Fibroblast of lung (primary cell): ENCODE measurements around the gene INPP4A. TPM values are rescaled to one million over a fixed set of nuclear protein-coding genes. Genes with fewer than 3 reads are reported as not detected.

Source experiments
- DNase-seq, 2 donors: peaks; one replicate each; pipeline versions ENCODE4 v3.0.0 to v3.0.0-alpha.2; 2010; ENCODE audit warnings: low read depth in 2 of 2
- H2AFZ ChIP-seq: 2 replicates; pipeline ENCODE4 v1.5.1; 2012; ENCODE audit warnings: low read length, control low read depth, inconsistent platforms
- H3K27ac ChIP-seq: 2 replicates; pipeline ENCODE4 v1.5.1; 2011; ENCODE audit warnings: low read length, control low read depth; ENCODE audit not compliant: insufficient read depth
- H3K27me3 ChIP-seq: 2 replicates; pipeline ENCODE4 v1.5.1; 2011; ENCODE audit warnings: mild to moderate bottlenecking, low read length; ENCODE audit not compliant: control insufficient read depth, insufficient read depth
- H3K36me3 ChIP-seq: 2 replicates; pipeline ENCODE4 v1.5.1; 2011; ENCODE audit warnings: low read length; ENCODE audit not compliant: control insufficient read depth, insufficient read depth
- H3K4me1 ChIP-seq: 2 replicates; pipeline ENCODE4 v1.5.1; 2011; ENCODE audit warnings: low read length; ENCODE audit not compliant: control insufficient read depth, insufficient read depth; ENCODE audit errors: extremely low read depth
- H3K4me2 ChIP-seq: 2 replicates; pipeline ENCODE4 v1.5.1; 2011; ENCODE audit warnings: low read length, control low read depth; ENCODE audit not compliant: insufficient read depth; ENCODE audit errors: extremely low read depth
- H3K4me3 ChIP-seq, 4 experiments: fragments of 200-600 bp in 1 of 4; sonication (generic) in 1 of 4; replicated peaks in 1 of 4; 2 replicates each; pipeline ENCODE4 v1.5.1; 2011 to 2016; ENCODE audit warnings: low read length in 4 of 4, low read depth in 3 of 4, mild to moderate bottlenecking in 3 of 4, control low read depth in 2 of 4, inconsistent platforms in 1 of 4, mixed read lengths in 1 of 4; ENCODE audit not compliant: insufficient read depth in 1 of 4; ENCODE audit errors: control extremely low read depth in 1 of 4
- H3K79me2 ChIP-seq: 2 replicates; pipeline ENCODE4 v1.5.1; 2012; ENCODE audit warnings: mild to moderate bottlenecking, low read length, inconsistent platforms; ENCODE audit not compliant: control insufficient read depth, insufficient read depth
- H3K9ac ChIP-seq: 2 replicates; pipeline ENCODE4 v1.5.1; 2011; ENCODE audit warnings: mild to moderate bottlenecking, low read length, control low read depth; ENCODE audit not compliant: insufficient read depth
- H3K9me3 ChIP-seq: 2 replicates; pipeline ENCODE4 v1.5.1; 2012; ENCODE audit warnings: low read depth, low read length; ENCODE audit not compliant: control insufficient read depth, insufficient read depth
- H4K20me1 ChIP-seq: 2 replicates; pipeline ENCODE4 v1.5.1; 2011; ENCODE audit warnings: low read length; ENCODE audit not compliant: control insufficient read depth, insufficient read depth; ENCODE audit errors: extremely low read depth
- EZH2 ChIP-seq: IDR thresholded peaks from 2 replicates; pipeline ENCODE4 v1.5.1; 2012; ENCODE audit warnings: low read length, control low read depth, mild to moderate bottlenecking; ENCODE audit errors: missing control alignments
- polyA plus RNA-seq, 2 donors: library from polyadenylated mRNA; depleted of rRNA in 1 of 2; stranded (reverse) in 1 of 2; unstranded in 1 of 2; fragments of >200 nt; gene quantifications; 2 replicates each; pipeline ENCODE4 v1.2.1, GENCODE V29; 2011 to 2012; ENCODE audit warnings: missing spikeins in 1 of 2
- total RNA-seq: library from RNA; depleted of rRNA; stranded (reverse); fragments of >200 nt; gene quantifications from 2 replicates; pipeline ENCODE4 v1.2.1, GENCODE V29; 2014
- TF ChIP-seq, protein P1 (sequence below), 2 donors: IDR thresholded peaks in 1 of 2; conservative IDR thresholded peaks in 1 of 2; 1 replicate in 1 of 2; 2 replicates in 1 of 2; pipeline ENCODE4 v1.5.1; 2011 to 2012; ENCODE audit warnings: low read length in 2 of 2, control low read depth in 1 of 2, inconsistent platforms in 1 of 2, low read depth in 1 of 2, mild to moderate bottlenecking in 1 of 2

The INPP4A gene
- total and polyA plus RNA-seq, 2 donors (not counting 1 experiment from before 2014, with no cell fraction given): 10.2 to 26.1 TPM

- Histone ChIP-seq H3K4me1 (no peaks in the 10 kb centered on the region), H3K79me2 (no peaks in the 10 kb centered on the region), H3K27ac (no peak overlapping the region), H3K4me3 (no peak overlapping the region), H3K9ac (no peak overlapping the region), H3K36me3 (peaks cover 2% of the 10 kb centered on the region), H4K20me1 (no peaks in the 10 kb centered on the region), H3K4me2 (no peak overlapping the region), H3K9me3 (no peaks in the 10 kb centered on the region), H2AFZ (no peak overlapping the region), H3K27me3 (no peaks in the 10 kb centered on the region)
- no peak for TF ChIP-seq EZH2
- TF ChIP-seq, protein P1, sequence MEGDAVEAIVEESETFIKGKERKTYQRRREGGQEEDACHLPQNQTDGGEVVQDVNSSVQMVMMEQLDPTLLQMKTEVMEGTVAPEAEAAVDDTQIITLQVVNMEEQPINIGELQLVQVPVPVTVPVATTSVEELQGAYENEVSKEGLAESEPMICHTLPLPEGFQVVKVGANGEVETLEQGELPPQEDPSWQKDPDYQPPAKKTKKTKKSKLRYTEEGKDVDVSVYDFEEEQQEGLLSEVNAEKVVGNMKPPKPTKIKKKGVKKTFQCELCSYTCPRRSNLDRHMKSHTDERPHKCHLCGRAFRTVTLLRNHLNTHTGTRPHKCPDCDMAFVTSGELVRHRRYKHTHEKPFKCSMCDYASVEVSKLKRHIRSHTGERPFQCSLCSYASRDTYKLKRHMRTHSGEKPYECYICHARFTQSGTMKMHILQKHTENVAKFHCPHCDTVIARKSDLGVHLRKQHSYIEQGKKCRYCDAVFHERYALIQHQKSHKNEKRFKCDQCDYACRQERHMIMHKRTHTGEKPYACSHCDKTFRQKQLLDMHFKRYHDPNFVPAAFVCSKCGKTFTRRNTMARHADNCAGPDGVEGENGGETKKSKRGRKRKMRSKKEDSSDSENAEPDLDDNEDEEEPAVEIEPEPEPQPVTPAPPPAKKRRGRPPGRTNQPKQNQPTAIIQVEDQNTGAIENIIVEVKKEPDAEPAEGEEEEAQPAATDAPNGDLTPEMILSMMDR (conservative IDR thresholded peaks at IDR 0.05 in 1 of 2, IDR thresholded peaks at IDR 0.05 in 1 of 2; ENCODE audit: low read depth in 1 of 2, low read length in 2 of 2): no peak
- DNase-seq: no peak
These were observed 52.3 kb downstream of the INPP4A start for GRCh38 chr2:98496750-98497493.

DNA sequence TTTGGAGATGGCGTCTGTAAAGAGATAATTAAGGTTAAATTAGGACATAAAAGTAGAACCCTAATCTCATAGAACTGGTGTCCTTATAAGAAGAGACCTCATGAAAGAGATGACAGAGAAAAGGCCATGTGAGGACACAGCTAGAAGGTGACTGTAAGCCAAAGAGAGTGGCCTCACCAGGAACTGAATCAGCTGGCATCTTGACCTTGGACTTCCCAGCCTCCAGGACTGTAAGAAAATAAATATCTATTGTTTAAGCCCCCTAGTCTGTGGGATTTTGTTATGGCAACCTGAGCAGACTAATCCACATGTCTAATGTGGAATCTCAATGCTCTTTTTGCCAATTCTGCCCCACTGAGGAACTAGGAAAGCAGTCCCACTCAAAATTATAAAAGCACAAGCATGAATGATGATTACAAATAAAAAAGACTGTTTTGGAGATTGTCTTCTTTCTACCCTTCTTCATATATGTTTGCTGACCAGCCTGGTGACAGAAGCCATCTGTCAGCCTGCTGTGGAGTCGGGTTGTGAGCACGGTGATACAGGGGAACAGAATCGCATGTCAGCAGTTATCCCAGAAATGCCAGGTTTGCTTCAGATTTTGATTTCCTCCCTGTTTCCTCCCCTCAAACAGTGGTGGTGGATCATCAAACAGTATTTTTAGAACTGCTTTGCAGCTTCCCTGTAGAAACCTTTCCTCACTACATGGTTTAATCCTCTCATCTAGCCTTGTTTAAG lies 54.2 kb downstream of the INPP4A start:
- H3K27ac ChIP-seq: no peak overlapping the region
- no peak for DNase-seq
- H3K27me3 ChIP-seq: no peaks in the 10 kb centered on the region
- H3K4me2 ChIP-seq: no peak overlapping the region
- peaks cover 2% of the 10 kb centered on the region for H3K36me3 ChIP-seq
- no peak overlapping the region for H3K4me3 ChIP-seq
- H3K9me3 ChIP-seq: no peaks in the 10 kb centered on the region
- H4K20me1 ChIP-seq: no peaks in the 10 kb centered on the region
- no peaks in the 10 kb centered on the region for H3K4me1 ChIP-seq
- H3K79me2 ChIP-seq: no peaks in the 10 kb centered on the region
- H3K9ac ChIP-seq: no peak overlapping the region
- H2AFZ ChIP-seq: no peak overlapping the region
- TF ChIP-seq, protein P1 (conservative IDR thresholded peaks at IDR 0.05 in 1 of 2, IDR thresholded peaks at IDR 0.05 in 1 of 2; ENCODE audit: low read depth in 1 of 2, low read length in 2 of 2): no peak

DNA sequence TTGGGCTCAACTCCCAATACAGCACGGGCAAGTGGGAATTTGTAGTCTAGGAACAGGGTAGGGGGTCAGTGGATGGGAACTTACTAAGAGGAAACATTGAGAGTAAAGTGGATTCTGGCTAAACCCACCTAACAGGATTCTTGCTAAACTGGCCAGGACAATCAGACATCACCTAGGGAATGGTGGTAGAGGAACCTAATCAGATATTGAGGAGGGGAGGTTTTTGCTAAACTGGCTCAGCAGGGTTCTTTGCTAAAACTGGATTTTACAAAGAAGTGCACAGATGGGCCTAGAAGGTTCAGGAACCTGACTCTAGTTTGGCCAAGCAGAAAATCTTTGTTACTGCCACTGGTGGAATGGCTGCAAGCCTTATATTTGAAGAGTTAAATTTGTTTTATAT lies 55.9 kb downstream of the INPP4A start:
- no peak for TF ChIP-seq EZH2
- TF ChIP-seq, protein P1 (conservative IDR thresholded peaks at IDR 0.05 in 1 of 2, IDR thresholded peaks at IDR 0.05 in 1 of 2; ENCODE audit: low read depth in 1 of 2, low read length in 2 of 2): no peak
- Histone ChIP-seq H3K9me3 (no peaks in the 10 kb centered on the region), H4K20me1 (no peaks in the 10 kb centered on the region), H3K4me3 (no peak overlapping the region), H3K79me2 (no peaks in the 10 kb centered on the region), H3K9ac (no peak overlapping the region), H3K36me3 (peaks cover 2% of the 10 kb centered on the region), H3K4me1 (no peaks in the 10 kb centered on the region), H2AFZ (no peak overlapping the region), H3K27me3 (no peaks in the 10 kb centered on the region), H3K4me2 (no peak overlapping the region), H3K27ac (no peak overlapping the region)
- DNase-seq: no peak
